SJCRH30 (cell line): ENCODE measurements around the gene VEGFB. TPM values are rescaled to one million over a fixed set of nuclear protein-coding genes. Genes with fewer than 3 reads are reported as not detected.

Source experiments
- DNase-seq, 2 experiments: peaks; one replicate each; pipeline ENCODE4 v3.0.0-alpha.2; 2015 to 2020
- H3K27ac ChIP-seq: fragments of 250-450 bp; sonication (Bioruptor Pico); 2 replicates; pipeline ENCODE4 v1.5.1; 2020; ENCODE audit warnings: mild to moderate bottlenecking, moderate library complexity
- H3K27me3 ChIP-seq: fragments of 250-450 bp; sonication (Bioruptor Pico); 2 replicates; pipeline ENCODE4 v1.5.1; 2020; ENCODE audit warnings: mild to moderate bottlenecking, moderate library complexity
- H3K36me3 ChIP-seq: fragments of 250-450 bp; sonication (Bioruptor Pico); 2 replicates; pipeline ENCODE4 v1.5.1; 2020; ENCODE audit warnings: mild to moderate bottlenecking, moderate library complexity
- H3K4me1 ChIP-seq: fragments of 250-450 bp; sonication (Bioruptor Pico); 2 replicates; pipeline ENCODE4 v1.5.1; 2020; ENCODE audit warnings: mild to moderate bottlenecking, moderate library complexity
- H3K4me3 ChIP-seq: fragments of 250-450 bp; sonication (Bioruptor Pico); 2 replicates; pipeline ENCODE4 v1.5.1; 2020; ENCODE audit warnings: mild to moderate bottlenecking, moderate library complexity
- H3K9me3 ChIP-seq: fragments of 250-450 bp; sonication (Bioruptor Pico); replicated peaks from 2 replicates; pipeline ENCODE4 v1.5.1; 2020; ENCODE audit warnings: mild to moderate bottlenecking, moderate library complexity
- total RNA-seq: library from RNA; depleted of rRNA; stranded (reverse); fragments of >200 nt; shearing (Covaris generic); gene quantifications from 2 replicates; pipeline ENCODE4 v1.2.3, GENCODE V29; 2014

VEGFB gene
- total RNA-seq, 1 experiment from 2014 or later = 26.4 TPM

DNA sequence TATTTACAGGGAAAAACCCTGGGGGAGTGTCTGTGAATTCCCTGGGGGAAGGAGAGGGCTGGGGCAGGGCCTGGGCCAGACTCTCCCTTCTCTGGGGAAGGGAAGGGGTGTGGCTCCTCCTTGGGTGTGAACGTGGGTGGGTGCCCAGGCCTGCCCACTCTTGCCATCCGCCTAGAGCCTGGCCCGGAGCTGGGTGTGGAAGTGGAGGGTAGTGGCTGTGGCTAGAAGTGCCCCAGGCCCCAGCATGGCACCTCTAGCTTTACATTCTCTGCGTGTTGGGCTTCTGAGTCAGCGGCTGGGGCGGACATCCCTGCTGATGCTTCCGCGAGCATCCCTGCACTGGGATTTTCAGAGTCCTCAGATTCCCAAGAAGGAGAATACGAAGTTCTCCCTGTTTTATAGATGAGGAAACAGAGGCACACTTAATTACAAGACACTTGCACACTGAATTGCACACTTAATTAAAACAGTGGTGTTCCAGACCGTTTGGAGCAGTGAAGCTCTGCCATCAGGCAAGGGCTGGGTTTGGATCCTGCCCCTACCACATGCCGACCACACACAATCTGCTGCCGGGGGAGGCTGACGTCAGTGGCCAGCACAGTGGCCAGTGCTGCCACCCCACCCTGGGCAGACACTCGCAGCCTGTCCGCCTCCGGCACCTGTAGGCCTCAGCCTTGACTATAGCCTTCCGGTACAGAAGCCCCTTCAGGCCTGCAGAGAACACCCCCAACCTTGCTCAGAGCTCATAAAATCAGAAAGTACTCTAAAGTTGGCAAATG is 42.5 kb downstream of the VEGFB start:
- H3K9me3 ChIP-seq = no peaks in the 10 kb centered on the region
- no peaks in the 10 kb centered on the region for H3K27me3 ChIP-seq
- DNase-seq = no peak
- peaks cover 2% of the 10 kb centered on the region; the same call in 1 of the 2 replicates for H3K36me3 ChIP-seq
- H3K4me3 ChIP-seq = no peak overlapping the region
- no peak overlapping the region for H3K27ac ChIP-seq
- H3K4me1 ChIP-seq = no peaks in the 10 kb centered on the region

DNA sequence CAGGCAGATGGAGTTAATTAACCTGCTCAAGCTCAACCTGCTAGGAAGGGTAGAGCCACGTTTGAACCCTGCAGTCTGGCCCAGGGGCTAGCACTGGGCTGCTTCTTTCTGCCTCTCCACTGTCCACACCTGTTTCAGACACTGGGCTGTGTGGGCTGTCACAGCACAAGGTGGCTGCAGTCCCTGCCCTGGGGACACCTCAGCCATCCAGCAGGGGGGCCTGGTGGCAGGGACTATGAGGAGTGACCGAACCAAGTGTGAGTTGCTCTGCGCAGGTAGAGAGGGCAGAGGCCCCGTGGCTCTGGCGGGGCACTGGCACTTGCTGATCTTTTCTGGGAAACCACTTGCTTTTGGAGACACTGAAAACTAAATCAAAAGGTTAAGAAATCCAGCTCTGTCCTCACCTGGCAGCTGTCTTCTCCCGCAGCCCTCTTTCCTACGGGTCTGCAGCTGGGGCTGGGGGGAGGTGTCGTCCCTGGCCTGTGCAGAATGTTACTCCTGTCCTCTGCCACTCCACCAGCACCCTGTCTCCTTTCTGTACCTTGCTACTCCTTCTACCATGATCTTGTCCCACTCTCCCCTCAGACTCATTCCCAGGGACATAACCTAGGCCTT is 44.3 kb downstream of the VEGFB start:
- H3K27me3 ChIP-seq = no peaks in the 10 kb centered on the region
- no peaks in the 10 kb centered on the region for H3K4me1 ChIP-seq
- no peak overlapping the region for H3K4me3 ChIP-seq
- H3K27ac ChIP-seq = no peak overlapping the region
- peaks cover 2% of the 10 kb centered on the region; the same call in 1 of the 2 replicates for H3K36me3 ChIP-seq
- DNase-seq = no peak
- no peaks in the 10 kb centered on the region for H3K9me3 ChIP-seq

DNA sequence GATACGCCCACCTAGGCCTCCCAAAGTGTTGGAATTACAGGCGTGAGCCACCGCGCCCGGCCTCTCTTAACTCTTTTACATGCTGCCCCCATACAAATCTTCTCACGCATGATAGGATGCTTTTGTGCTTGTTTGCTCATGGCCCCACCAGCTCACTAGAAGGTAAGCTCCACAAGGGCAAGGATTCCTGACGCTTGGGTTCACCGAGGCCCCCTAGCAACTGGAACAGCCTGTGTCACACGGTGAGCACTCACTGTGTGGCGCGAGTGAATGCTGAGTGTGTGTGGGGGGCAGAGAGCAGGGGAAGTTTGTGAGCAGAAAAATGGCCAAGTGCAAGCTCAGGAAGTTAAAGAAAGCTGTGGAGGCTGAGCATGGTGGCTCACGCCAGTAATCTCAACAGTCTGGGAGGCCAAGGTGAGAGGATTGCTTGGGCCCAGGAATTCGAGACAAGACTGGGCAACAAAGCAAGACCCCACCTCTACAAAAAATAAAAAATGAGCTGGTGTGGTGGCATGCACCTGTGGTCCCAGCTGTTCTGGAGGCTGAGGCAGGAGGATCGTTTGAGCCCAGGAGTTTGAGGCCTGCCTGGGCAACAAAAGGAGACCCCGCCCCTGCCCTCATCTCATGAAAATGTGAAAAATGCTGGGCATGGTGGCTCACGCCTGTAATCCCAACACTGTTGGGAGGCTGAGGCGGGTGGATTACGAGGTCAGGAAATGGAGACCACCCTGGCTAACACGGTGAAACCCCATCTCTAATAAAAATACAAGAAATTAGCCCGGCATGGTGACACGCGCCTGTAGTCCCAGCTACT is 47.8 kb downstream of the VEGFB start:
- H3K9me3 ChIP-seq = no peaks in the 10 kb centered on the region
- no peaks in the 10 kb centered on the region for H3K27me3 ChIP-seq
- H3K36me3 ChIP-seq = peaks cover 2% of the 10 kb centered on the region; the same call in 1 of the 2 replicates
- DNase-seq = no peak
- no peak overlapping the region for H3K4me3 ChIP-seq
- H3K27ac ChIP-seq = no peak overlapping the region
- no peaks in the 10 kb centered on the region for H3K4me1 ChIP-seq

DNA sequence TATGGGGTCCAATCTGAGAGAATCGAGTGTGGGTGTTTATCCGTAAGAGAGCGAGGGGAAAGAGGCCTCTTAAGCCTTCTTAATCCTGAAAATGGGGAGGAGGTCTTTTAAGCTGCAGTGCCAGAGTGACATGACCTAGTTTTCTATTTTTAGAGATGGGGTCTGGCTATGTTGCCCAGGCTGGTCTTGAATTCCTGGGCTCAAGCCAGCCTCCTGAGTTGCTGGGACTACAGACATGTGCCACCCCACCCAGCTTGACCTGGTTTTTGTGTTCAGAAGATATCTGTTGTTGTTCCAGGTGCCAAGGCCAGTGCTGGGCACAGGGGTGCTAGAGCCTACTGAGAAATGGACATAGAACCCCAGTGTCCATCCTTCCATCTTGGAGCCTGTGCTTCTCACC is 48.7 kb downstream of the VEGFB start:
- H3K4me3 ChIP-seq = no peak overlapping the region
- no peaks in the 10 kb centered on the region for H3K36me3 ChIP-seq
- H3K4me1 ChIP-seq = no peaks in the 10 kb centered on the region
- no peak overlapping the region for H3K27ac ChIP-seq
- no peaks in the 10 kb centered on the region for H3K27me3 ChIP-seq
- no peak for DNase-seq
- H3K9me3 ChIP-seq = no peaks in the 10 kb centered on the region

DNA sequence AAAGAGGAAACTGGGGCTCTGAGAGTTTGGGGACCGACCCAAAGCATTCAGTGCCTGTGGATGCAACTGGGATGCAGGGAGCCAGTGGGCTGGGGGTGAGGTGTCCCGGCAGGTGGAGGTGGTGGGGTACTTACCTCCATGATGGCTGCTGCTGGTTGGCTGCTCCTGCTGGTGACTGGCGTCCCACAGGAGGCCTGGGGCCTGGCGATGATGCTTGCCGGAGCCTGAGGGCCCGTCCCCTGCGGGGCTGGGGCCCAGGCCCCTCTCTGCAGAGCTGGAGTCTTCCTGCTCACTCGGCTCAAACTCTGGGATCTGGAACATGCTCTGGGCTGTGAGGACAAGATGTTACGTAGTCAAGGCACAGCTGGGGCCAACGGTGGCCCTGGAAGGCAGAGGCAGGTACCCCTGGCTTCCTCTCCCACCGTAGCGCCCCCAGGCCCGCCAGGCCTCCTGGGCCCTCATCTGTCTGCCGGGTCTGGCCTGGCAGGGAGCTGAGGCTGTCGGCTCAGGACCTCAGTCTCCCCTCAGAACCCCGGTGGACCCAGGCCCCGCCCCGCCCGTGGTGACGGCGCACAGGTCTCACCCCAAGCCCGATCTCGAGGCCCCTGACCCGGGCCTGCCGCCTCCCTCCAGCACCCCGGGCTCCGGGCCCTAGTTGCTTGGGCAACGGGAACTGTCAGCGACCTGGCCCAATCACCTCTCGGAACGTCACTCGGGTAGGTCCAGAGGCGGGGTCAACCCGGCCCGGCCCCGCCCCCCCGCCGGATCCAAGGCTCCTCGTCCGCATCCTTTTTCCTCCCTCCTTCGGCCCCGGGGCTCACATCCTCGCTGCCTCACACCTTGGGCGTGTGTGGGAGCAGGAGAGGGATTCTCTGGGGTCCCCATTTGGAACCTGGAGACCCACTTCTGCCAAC is 49.9 kb downstream of the VEGFB start, which contains the start of gene BAD:
Gene BAD, minus strand, starts transcription at position 618 of the 914 bp plus-strand sequence. Its CDS starts 297 bp downstream, at position 321.
- Histone ChIP-seq H3K27ac (peak within 1 kb of the TSS; percentile 32; the same call in 1 of the 2 replicates), H3K36me3 (no peaks in the 10 kb centered on the region), H3K4me3 (peak within 1 kb of the TSS; percentile 88), H3K9me3 (no peaks in the 10 kb centered on the region), H3K4me1 (no peaks in the 10 kb centered on the region), H3K27me3 (no peaks in the 10 kb centered on the region)
- DNase-seq = peak; percentile 93 to 95

DNA sequence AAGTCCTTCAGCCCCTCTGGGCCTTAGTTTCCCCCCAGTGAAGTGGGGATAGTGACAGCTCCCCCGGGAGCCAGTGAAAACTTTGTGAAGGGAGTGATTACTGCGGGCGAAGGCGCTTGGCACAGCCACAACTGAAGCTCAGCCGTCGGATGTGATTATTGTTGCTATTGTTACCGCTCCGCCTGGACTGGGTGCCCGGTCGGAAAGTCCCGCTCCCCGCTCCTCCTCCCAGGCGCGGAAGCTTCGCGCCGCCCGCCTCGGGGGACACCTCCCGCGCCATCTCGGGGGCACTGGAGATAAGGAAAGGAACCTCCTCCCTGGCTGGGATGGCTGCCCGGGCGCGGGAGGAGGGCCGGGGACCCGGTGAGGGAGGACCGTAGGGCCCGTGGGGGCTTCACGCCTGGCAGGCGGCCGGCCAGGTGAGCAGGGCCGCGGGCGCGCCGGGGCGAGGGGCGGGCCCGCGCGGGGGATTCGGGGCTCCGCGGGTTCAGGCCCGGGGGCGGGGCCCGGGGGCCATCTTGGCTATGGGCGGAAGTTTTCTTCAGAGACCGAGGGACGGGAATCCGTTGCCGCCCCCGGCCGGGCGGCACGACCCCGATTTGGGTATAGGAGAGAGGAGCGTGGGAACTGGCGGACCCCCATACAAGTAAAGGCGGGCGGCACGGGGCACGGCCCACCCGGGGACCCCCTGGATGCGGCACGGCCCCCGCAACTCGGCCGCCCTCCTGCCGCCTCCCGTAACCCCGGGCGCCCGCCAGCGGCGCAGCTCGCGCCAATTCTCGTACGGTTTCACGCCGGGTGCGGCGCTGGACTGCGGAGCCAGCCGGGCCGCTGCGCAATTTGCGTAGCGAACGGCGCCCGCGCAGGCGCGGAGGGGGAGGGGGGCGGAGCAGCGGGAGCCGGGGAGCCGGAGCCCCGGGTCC is 50.8 kb downstream of the VEGFB start, which contains the start of gene GPR137:
Gene GPR137, plus strand, starts transcription at position 887 of the 923 bp plus-strand sequence. CDS start 677 bp downstream, outside the sequence.
- Histone ChIP-seq H3K9me3 (no peaks in the 10 kb centered on the region), H3K27ac (peak within 1 kb of the TSS; percentile 32; the same call in 1 of the 2 replicates), H3K36me3 (no peaks in the 10 kb centered on the region), H3K4me3 (peak within 1 kb of the TSS; percentile 88), H3K27me3 (no peaks in the 10 kb centered on the region), H3K4me1 (no peaks in the 10 kb centered on the region)
- peak; percentile 79 to 80 for DNase-seq

DNA sequence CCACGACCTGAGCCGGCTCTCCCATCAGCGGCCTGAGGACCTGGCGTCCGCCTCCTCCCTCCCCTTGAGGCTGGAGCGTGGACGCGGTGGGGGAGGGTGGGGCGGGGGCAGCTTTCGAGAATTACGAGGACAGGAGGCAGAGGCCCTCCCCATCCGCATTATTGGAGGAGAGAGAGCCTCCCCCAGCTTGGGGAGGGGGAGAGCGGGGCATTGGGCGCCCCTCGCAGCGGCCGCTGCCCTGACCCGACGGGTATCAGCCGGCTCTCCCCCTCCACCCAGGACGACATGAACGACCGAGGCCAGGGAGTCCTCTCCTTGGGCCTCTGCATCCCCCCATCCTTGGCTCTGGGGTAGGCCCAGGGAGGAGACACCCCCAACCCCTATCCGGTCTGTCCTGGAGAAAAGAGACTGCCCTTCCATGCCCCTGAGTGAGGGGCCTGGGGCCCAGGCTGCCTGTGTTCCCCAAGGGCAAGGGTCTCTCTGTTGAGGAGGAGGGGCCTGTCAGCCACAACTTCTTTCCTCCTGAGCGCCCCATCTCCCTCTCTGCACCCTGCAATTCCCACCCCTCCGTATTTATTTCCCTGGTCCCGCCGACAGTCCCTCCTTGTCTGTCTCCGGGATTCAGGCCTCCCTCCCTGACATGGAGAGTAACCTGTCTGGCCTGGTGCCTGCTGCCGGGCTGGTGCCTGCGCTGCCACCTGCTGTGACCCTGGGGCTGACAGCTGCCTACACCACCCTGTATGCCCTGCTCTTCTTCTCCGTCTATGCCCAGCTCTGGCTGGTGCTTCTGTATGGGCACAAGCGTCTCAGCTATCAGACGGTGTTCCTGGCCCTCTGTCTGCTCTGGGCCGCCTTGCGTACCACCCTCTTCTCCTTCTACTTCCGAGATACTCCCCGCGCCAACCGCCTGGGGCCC is 51.8 kb downstream of the VEGFB start:
- Histone ChIP-seq H3K9me3 (no peaks in the 10 kb centered on the region), H3K27me3 (no peaks in the 10 kb centered on the region), H3K4me3 (peak overlapping the region; percentile 88), H3K27ac (no peak overlapping the region; the same call in 1 of the 2 replicates), H3K36me3 (no peaks in the 10 kb centered on the region), H3K4me1 (no peaks in the 10 kb centered on the region)
- no peak for DNase-seq

DNA sequence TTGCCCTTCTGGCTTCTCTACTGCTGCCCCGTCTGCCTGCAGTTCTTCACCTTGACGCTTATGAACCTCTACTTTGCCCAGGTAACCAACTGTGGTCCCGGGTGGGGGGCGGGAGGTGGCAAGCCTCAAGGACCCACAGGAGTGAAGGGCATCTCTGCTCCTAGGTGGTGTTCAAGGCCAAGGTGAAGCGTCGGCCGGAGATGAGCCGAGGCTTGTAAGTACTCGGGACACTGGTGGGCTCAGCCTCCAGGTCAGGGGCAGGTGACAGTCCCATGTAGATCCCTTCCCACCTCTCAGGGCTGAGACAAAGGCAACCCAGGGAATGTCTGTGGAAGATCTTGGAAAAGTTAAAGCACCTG is 52.4 kb downstream of the VEGFB start:
- H3K4me1 ChIP-seq = no peaks in the 10 kb centered on the region
- DNase-seq = no peak
- H3K9me3 ChIP-seq = no peaks in the 10 kb centered on the region
- H3K4me3 ChIP-seq = no peak overlapping the region
- H3K36me3 ChIP-seq = no peaks in the 10 kb centered on the region
- H3K27me3 ChIP-seq = no peaks in the 10 kb centered on the region
- no peak overlapping the region for H3K27ac ChIP-seq

DNA sequence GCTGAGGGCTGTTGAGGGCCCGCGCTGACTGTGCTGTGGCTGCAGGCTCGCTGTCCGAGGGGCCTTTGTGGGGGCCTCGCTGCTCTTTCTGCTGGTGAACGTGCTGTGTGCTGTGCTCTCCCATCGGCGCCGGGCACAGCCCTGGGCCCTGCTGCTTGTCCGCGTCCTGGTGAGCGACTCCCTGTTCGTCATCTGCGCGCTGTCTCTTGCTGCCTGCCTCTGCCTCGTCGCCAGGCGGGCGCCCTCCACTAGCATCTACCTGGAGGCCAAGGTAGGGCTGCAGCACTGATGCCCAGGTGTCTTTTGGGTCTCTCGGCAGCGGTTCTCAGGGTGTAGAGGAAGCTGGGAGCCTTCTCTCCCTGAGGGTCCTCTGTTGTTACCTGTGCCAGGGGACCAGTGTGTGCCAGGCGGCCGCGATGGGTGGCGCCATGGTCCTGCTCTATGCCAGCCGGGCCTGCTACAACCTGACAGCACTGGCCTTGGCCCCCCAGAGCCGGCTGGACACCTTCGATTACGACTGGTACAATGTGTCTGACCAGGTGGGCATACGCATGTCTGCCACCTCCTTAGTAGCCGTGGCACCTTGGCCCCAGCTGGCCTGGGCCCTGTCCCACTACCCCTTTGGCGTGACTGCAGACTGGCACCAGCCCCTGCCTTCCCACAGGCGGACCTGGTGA is 53.4 kb downstream of the VEGFB start:
- Histone ChIP-seq H3K27me3 (peaks cover 4% of the 10 kb centered on the region; the same call in 1 of the 2 replicates), H3K4me1 (no peaks in the 10 kb centered on the region), H3K4me3 (no peak overlapping the region), H3K27ac (no peak overlapping the region), H3K36me3 (no peaks in the 10 kb centered on the region), H3K9me3 (no peaks in the 10 kb centered on the region)
- no peak for DNase-seq

DNA sequence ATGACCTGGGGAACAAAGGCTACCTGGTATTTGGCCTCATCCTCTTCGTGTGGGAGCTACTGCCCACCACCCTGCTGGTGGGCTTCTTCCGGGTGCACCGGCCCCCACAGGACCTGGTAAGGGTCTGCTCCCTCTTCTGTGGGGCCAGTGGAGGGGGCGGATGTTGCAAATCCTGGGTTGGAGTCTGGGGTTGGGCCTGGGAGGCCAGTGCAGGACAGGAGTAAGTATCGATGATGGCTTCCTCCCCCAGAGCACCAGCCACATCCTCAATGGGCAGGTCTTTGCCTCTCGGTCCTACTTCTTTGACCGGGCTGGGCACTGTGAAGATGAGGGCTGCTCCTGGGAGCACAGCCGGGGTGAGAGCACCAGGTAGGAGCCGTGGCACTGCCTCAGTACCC is 54.0 kb downstream of the VEGFB start:
- no peaks in the 10 kb centered on the region for H3K9me3 ChIP-seq
- H3K27ac ChIP-seq = no peak overlapping the region
- no peak overlapping the region for H3K4me3 ChIP-seq
- peaks cover 4% of the 10 kb centered on the region; the same call in 1 of the 2 replicates for H3K27me3 ChIP-seq
- no peak for DNase-seq
- H3K4me1 ChIP-seq = no peaks in the 10 kb centered on the region
- H3K36me3 ChIP-seq = no peaks in the 10 kb centered on the region
